IPS-15b (cell line): ENCODE data around the gene COMMD4.

Experiments
- H3K27me3 ChIP-seq: one replicate; pipeline ENCODE4 v1.6.1; 2013; ENCODE audit warnings: low read length; ENCODE audit not compliant: control insufficient read depth, insufficient read depth
- H3K36me3 ChIP-seq: one replicate; pipeline ENCODE4 v1.6.1; 2013; ENCODE audit warnings: low read length; ENCODE audit not compliant: control insufficient read depth, insufficient read depth
- H3K4me1 ChIP-seq: one replicate; pipeline ENCODE4 v1.6.1; 2013; ENCODE audit warnings: mild to moderate bottlenecking, low read length; ENCODE audit not compliant: control insufficient read depth, insufficient read depth
- H3K4me3 ChIP-seq: one replicate; pipeline ENCODE4 v1.5.1; 2013; ENCODE audit warnings: low read depth, low read length
- H3K9ac ChIP-seq: one replicate; pipeline ENCODE4 v1.6.1; 2013; ENCODE audit warnings: low read depth, mild to moderate bottlenecking, low read length
- H3K9me3 ChIP-seq: one replicate; pipeline ENCODE4 v1.6.1; 2013; ENCODE audit warnings: mild to moderate bottlenecking, low read length; ENCODE audit not compliant: control insufficient read depth, insufficient read depth

The COMMD4 gene

DNA sequence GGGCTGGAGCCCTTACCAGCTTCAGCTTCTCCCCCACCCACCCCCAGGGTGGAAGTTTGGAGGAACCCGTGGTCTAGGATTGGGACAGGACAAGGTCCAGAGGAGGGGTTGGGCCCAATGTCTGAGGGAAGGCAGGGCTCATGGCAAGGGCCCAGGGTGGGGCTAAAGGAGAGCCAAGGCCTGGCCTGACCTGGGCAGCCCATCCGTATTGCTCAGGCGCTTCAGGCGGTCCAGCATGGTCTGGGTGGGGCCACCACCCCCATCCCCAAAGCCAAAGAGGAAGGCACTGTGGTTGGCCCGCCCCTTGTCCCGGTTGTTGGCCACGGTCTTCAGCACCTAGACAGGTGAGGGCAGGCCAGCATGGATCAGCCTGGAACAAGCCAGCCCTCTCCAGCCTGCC is 25.0 kb downstream of the COMMD4 start:
- H3K36me3 ChIP-seq, result peaks cover 54% of the 10 kb centered on the region
- no peaks in the 10 kb centered on the region for H3K9me3 ChIP-seq

DNA sequence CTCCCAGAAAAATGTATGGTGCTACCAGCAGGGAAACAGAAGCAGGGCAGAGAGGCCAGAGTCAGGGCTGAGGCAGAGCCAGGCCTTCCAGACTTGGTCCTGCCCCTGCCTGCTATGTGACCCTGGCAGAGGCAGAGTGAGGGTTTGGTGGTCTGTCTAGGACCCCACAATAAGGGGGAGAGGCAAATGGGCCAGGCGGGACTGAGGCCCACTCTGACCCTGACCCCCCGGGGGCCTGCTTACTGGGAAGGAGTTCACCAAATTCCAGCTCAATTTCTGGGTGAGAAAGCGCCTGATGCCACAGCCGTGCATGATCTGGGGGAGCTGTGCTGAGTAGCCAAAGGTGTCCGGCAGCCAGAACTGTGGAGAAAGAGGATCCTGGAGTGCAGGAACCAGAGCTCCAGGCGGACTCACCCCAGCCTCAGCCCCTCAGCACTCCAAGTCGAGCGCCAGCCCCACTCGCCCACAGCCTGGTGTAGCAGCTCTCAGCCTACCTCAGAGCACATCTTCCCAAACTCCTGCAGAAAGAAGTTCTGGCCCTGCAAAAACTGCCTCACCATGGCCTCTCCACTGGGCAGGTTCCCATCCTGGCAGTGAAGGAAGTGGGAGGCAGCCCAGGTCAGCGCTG is 25.6 kb downstream of the COMMD4 start:
- no peak overlapping the region for H3K9ac ChIP-seq
- H3K9me3 ChIP-seq, result no peaks in the 10 kb centered on the region
- H3K36me3 ChIP-seq, result peaks cover 57% of the 10 kb centered on the region
- H3K4me3 ChIP-seq, result no peak overlapping the region
- no peaks in the 10 kb centered on the region for H3K27me3 ChIP-seq
- no peaks in the 10 kb centered on the region for H3K4me1 ChIP-seq

More for the DNA sequence above, 25.0 kb downstream of the COMMD4 start:
- H3K4me3 ChIP-seq, result no peak overlapping the region
- H3K27me3 ChIP-seq, result no peaks in the 10 kb centered on the region
- no peak overlapping the region for H3K9ac ChIP-seq
- H3K4me1 ChIP-seq, result no peaks in the 10 kb centered on the region

DNA sequence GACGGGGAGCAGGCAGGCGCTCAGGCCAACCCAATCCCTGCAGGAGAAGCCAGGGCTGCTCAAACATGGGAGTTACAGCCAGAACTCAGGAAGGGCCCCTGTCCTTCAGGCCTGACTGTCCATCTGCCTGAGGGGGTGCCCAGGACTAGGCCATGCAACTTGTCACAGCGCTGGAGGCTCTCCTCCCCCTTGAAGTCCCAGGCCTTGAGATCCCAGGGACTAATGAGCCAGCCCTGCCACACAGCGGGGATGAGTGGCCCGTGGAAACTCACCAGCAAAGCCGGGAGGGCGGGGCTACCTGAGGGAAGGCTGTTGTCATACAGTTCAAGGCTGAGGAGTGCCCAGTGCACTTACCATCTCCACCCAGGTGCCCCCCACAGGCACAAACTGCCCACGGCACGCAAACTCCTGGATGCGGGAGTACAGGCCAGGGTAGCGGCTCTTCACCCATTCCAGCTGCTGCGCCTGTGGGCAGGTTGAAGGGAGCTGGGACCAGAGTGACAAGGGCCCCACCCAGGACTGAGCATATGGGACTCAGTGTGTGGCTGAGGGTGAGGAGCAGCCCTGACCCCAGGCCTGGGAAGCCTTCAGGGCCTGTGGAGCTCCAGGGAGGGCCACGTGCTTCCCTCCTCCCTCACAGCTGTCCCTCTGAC is 26.3 kb downstream of the COMMD4 start:
- Histone ChIP-seq H3K36me3 (peaks cover 51% of the 10 kb centered on the region), H3K4me3 (no peak overlapping the region), H3K9ac (no peak overlapping the region), H3K4me1 (no peaks in the 10 kb centered on the region), H3K27me3 (no peaks in the 10 kb centered on the region), H3K9me3 (no peaks in the 10 kb centered on the region)

GRCh38 chr15:75362642-75363249 is 26.9 kb downstream of the COMMD4 start:
- H3K36me3 ChIP-seq, result peaks cover 51% of the 10 kb centered on the region

DNA sequence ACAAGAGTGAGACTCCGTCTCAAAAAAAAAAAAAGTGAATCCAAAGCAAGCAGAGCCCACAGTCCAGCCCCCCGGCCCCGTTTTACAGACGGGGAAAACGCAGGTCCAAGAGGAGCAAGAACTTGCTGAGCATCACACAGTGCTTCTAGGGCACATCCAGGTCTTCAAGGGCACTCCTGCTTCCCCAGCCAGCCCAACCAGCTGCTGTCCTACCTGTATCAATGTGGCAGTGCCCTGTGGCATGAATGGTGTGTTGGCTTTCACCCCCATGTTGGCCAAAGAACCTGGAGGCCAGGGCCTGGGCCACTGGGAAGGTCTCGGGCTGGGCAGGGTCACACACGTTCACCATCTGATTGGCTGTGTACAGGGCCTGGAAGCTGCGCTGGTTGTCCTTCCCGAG is 27.9 kb downstream of the COMMD4 start:
- no peaks in the 10 kb centered on the region for H3K9me3 ChIP-seq

More at GRCh38 chr15:75362642-75363249, 26.9 kb downstream of the COMMD4 start:
- peaks cover 5% of the 10 kb centered on the region for H3K4me1 ChIP-seq
- no peak overlapping the region for H3K4me3 ChIP-seq
- no peaks in the 10 kb centered on the region for H3K9me3 ChIP-seq
- H3K27me3 ChIP-seq, result no peaks in the 10 kb centered on the region
- no peak overlapping the region for H3K9ac ChIP-seq

DNA sequence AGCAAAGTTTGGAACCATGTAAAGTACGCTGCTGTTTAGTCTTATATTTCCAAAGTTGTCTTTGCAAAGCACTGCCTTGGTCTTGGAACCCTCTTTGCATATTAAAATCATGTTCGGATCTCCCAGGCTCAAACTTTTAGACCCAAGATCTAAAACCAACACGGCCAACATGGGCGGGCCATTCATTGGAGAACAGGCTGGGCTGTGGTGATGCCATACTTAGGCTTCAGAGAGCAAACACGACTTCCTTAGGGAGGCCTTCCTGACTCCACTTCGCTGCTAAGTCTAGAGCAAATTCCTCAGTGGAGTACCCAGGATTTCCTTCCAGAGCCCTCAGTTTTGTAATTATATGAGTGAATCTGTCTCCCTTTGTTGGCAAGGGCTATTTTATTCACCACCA is 29.0 kb downstream of the COMMD4 start:
- Histone ChIP-seq H3K4me3 (no peak overlapping the region), H3K4me1 (peaks cover 9% of the 10 kb centered on the region), H3K36me3 (peaks cover 37% of the 10 kb centered on the region), H3K9ac (no peak overlapping the region), H3K27me3 (no peaks in the 10 kb centered on the region), H3K9me3 (no peaks in the 10 kb centered on the region)

More for the DNA sequence above, 27.9 kb downstream of the COMMD4 start:
- H3K4me1 ChIP-seq, result peaks cover 5% of the 10 kb centered on the region
- no peak overlapping the region for H3K4me3 ChIP-seq
- H3K27me3 ChIP-seq, result no peaks in the 10 kb centered on the region
- H3K9ac ChIP-seq, result no peak overlapping the region
- H3K36me3 ChIP-seq, result peaks cover 45% of the 10 kb centered on the region

DNA sequence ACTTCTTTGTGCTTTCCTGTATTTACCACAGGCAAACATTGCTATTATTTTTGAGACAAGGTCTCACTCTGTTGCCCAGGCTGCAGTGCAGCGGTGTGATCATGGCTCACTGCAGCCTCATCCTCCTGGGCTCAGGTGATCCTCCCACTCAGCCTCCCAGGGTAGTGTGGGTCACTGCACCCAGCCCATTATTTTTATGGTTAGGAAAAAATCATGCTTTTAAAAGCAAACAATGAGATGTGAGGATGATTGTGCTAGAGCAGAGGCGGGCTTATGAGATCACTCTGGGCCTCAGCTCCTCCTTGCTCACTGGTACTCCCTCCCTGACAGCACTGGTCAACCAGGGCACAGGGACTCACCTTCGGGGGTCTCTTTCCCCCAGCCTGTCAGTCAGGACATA is 30.3 kb downstream of the COMMD4 start:
- Histone ChIP-seq H3K9ac (no peak overlapping the region), H3K4me3 (no peak overlapping the region), H3K4me1 (peaks cover 9% of the 10 kb centered on the region), H3K9me3 (no peaks in the 10 kb centered on the region), H3K27me3 (no peaks in the 10 kb centered on the region), H3K36me3 (peaks cover 29% of the 10 kb centered on the region)

DNA sequence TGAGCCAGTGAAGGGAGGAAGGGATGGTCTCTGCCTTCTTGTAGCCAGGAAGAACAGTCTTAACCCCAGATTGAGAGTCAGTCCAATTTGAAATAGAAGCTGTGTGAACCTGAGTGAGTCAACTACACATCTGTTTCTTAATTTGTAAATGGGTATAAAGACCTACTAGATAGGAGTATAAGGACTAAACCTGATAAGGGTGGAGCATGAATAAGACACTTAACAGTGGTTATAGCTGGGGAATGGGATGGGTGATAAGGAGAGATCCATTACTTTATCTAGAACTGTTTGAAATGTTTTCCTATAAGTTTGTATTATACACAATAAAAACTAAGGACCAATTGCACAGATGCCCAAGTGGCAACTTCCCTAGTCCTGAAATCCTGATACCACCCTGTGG is 31.1 kb downstream of the COMMD4 start:
- Histone ChIP-seq H3K36me3 (peaks cover 27% of the 10 kb centered on the region), H3K4me1 (peaks cover 9% of the 10 kb centered on the region), H3K27me3 (no peaks in the 10 kb centered on the region), H3K9me3 (no peaks in the 10 kb centered on the region), H3K4me3 (no peak overlapping the region), H3K9ac (no peak overlapping the region)

DNA sequence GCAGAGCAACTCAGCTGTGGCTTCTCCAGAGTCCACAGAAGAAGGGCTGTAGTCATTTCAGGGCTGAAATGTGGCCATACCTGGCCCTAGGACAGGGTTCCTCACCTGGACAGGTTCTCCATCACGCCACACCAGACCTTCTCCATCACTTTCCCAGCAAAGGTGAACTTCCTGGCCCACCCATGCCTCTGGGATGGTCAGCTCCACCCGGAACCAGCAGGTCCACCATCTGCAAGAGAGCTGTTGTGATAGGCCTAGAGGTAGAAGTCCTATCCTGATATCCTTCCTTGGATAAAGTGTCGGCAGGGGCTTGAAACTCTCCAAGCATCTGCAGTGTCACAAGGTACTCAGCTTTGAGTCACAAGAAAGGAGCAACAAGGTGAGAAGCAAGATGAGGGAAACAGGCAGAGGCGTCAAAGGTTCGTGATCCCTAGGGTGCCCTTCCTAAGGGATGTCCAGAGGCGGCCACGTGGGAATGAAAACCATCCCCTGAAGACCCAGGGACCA is 31.6 kb downstream of the COMMD4 start:
- peaks cover 9% of the 10 kb centered on the region for H3K4me1 ChIP-seq
- peaks cover 23% of the 10 kb centered on the region for H3K36me3 ChIP-seq

GRCh38 chr15:75367913-75368688 is 32.2 kb downstream of the COMMD4 start, which contains the start of gene MAN2C1:
TSS of gene MAN2C1 (minus strand) at chr15:75368607. CDS start at chr15:75368583, 24 bp downstream.
- peaks cover 9% of the 10 kb centered on the region for H3K4me1 ChIP-seq
- H3K9ac ChIP-seq, result peak within 1 kb of the TSS; percentile 92
- H3K36me3 ChIP-seq, result peaks cover 19% of the 10 kb centered on the region
- no peaks in the 10 kb centered on the region for H3K27me3 ChIP-seq
- H3K9me3 ChIP-seq, result no peaks in the 10 kb centered on the region
- H3K4me3 ChIP-seq, result peak within 1 kb of the TSS; percentile 87

More for the DNA sequence above, 31.6 kb downstream of the COMMD4 start:
- Histone ChIP-seq H3K9ac (no peak overlapping the region), H3K9me3 (no peaks in the 10 kb centered on the region), H3K27me3 (no peaks in the 10 kb centered on the region), H3K4me3 (peak overlapping the region; percentile 87)

GRCh38 chr15:75368689-75369239 is 32.9 kb downstream of the COMMD4 start:
- peaks cover 9% of the 10 kb centered on the region for H3K4me1 ChIP-seq
- no peaks in the 10 kb centered on the region for H3K27me3 ChIP-seq
- peaks cover 19% of the 10 kb centered on the region for H3K36me3 ChIP-seq
- H3K9me3 ChIP-seq, result no peaks in the 10 kb centered on the region
- H3K9ac ChIP-seq, result peak overlapping the region; percentile 92
- peak overlapping the region; percentile 87 for H3K4me3 ChIP-seq
